Spleen (tissue), 7 donors: ENCODE data around the gene MTA2.

Experiments used
- CTCF ChIP-seq, 11 experiments: fragments of 200-600 bp in 7 of 11; fragments of 450-650 bp in 4 of 11; sonication (generic) in 4 of 11; IDR thresholded peaks in 8 of 11; conservative IDR thresholded peaks in 3 of 11; 1 replicate in 7 of 11; 2 replicates in 4 of 11; pipeline versions ENCODE4 v1.4.0 to v1.8.0; 2016 to 2021; ENCODE audit warnings: antibody characterized with exemption in 11 of 11, inconsistent platforms in 4 of 11, mild to moderate bottlenecking in 1 of 11
- POLR2A ChIP-seq, 3 donors: fragments of 450-650 bp; IDR thresholded peaks; one replicate each; pipeline ENCODE4 v1.5.1; 2017; ENCODE audit warnings: antibody characterized with exemption in 3 of 3, mild to moderate bottlenecking in 1 of 3
- donor health status: DM: no; HTN: no; CAD: no; lungs with moderate emphysema.
- donor health status: DM: no; HTN: no; CAD: no.
- donor health status: DM: no; HTN: no; CAD: no.

DNA sequence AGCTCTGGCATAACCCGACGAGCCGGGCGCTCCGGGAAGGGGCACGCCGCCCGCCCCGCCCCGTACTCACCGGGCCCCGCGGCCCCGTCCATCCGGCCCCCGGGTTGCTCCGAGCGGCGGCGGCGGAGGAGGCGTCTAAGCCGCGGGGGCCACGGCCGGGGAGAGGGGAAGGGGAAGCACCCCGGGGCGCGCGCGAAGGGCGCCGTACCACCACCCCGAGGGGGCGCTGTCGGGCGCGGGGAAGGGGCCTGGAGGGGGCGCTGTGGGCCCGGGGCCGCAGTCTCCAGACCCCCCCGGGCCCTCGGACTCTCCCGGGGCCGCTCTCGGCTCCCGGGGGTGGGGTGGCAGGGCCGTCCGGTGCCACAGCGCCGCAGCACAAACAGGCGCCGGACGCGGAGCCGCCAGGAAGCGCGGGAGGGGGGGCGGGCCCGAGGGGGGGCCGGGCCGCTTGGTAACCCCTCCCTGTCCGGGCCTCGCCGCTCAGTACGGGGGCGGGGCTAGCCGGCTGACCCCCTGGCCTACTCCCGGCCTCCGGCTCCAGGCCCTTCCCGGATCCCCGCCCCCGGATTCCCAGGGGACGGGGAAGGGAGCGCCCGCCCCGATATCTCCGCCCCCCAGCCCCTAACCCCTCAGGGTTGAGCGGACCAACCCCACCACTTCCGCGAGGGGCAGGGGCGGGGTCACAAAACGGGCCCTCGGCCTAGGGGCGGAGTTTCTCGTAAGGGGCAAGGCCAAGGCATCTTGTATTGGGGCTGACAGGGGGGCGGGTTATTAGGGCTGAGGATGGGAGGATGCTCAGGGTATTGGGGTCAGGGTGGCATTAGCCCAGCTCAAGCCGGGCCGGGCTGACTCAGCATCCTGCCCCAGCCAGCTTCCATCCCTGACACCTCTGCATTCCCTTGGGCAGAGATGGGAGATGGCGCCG is 11.0 kb upstream of the MTA2 start, which contains the start of the genes EML3 and ROM1:
- peak; percentile 56 to 98 (median 95) for TF ChIP-seq CTCF (IDR thresholded peaks at IDR 0.05 in 8 of 11, conservative IDR thresholded peaks at IDR 0.05 in 3 of 11)
- TF ChIP-seq POLR2A (IDR thresholded peaks at IDR 0.05), result no peak
